ENCODE measurements around the gene NXPH1. TPM values are rescaled to one million over a fixed set of nuclear protein-coding genes. Genes with fewer than 3 reads are reported as not detected.
A peak's percentile ranks its signal among the peaks of the same experiment; 100 is the strongest.

The NXPH1 gene
- total and polyA plus RNA-seq, 7 donors: not detected

- Histone ChIP-seq H3K4me1 (no peaks in the 10 kb centered on the region), H3K27me3 (no peaks in the 10 kb centered on the region), H3K27ac (no peak overlapping the region), H3K4me3 (no peak overlapping the region), H3K9me3 (no peaks in the 10 kb centered on the region), H3K36me3 (no peaks in the 10 kb centered on the region)
- WGBS, 2 donors: 92 to 93% methylated on average over 1 of the region's 1 CpG
- TF ChIP-seq CTCF (IDR thresholded peaks at IDR 0.05) (no peak), EP300 (IDR thresholded peaks at IDR 0.05) (no peak), POLR2A (IDR thresholded peaks at IDR 0.05) (no peak), POLR2AphosphoS5 (IDR thresholded peaks at IDR 0.05) (no peak)
- DNase-seq: no peak
- intact Hi-C loops (cut with DNase I): no loop called here
Measured at GRCh38 chr7:8408871-8409270, 24.5 kb upstream of the NXPH1 start.

GRCh38 chr7:8411103-8411502 is 22.3 kb upstream of the NXPH1 start:
- no peaks in the 10 kb centered on the region for H3K9me3 ChIP-seq
- H3K4me1 ChIP-seq: no peaks in the 10 kb centered on the region
- DNase-seq: no peak
- no peaks in the 10 kb centered on the region for H3K36me3 ChIP-seq
- intact Hi-C loops (cut with DNase I): no loop called here
- no peak overlapping the region for H3K4me3 ChIP-seq
- WGBS, 2 donors: 78 to 90% methylated on average over 1 of the region's 1 CpG
- TF ChIP-seq POLR2A (IDR thresholded peaks at IDR 0.05) (no peak), EP300 (IDR thresholded peaks at IDR 0.05) (no peak), POLR2AphosphoS5 (IDR thresholded peaks at IDR 0.05) (no peak), CTCF (IDR thresholded peaks at IDR 0.05) (no peak)
- no peaks in the 10 kb centered on the region for H3K27me3 ChIP-seq
- H3K27ac ChIP-seq: no peak overlapping the region

- Histone ChIP-seq H3K27me3 (no peaks in the 10 kb centered on the region), H3K36me3 (no peaks in the 10 kb centered on the region), H3K4me3 (no peak overlapping the region), H3K27ac (no peak overlapping the region), H3K4me1 (no peaks in the 10 kb centered on the region), H3K9me3 (no peaks in the 10 kb centered on the region)
- 69 to 78% methylated on average over 4 of the region's 4 CpGs for WGBS, 2 donors
- intact Hi-C loops (cut with DNase I): no loop called here
- TF ChIP-seq EP300 (IDR thresholded peaks at IDR 0.05) (no peak), CTCF (IDR thresholded peaks at IDR 0.05) (no peak), POLR2AphosphoS5 (IDR thresholded peaks at IDR 0.05) (no peak), POLR2A (IDR thresholded peaks at IDR 0.05) (no peak)
- DNase-seq: no peak
Measured at GRCh38 chr7:8413600-8413999, 19.8 kb upstream of the NXPH1 start.

GRCh38 chr7:8418629-8419245 is 14.7 kb upstream of the NXPH1 start:
- Histone ChIP-seq H3K4me3 (no peak overlapping the region), H3K9me3 (no peaks in the 10 kb centered on the region), H3K4me1 (no peaks in the 10 kb centered on the region), H3K36me3 (no peaks in the 10 kb centered on the region), H3K27ac (no peak overlapping the region), H3K27me3 (no peaks in the 10 kb centered on the region)
- 0% methylated on average over 1 of the region's 1 CpG for WGBS, 2 donors
- DNase-seq: no peak
- no peak for TF ChIP-seq POLR2A (IDR thresholded peaks at IDR 0.05)
- no peak for TF ChIP-seq POLR2AphosphoS5 (IDR thresholded peaks at IDR 0.05)
- TF ChIP-seq EP300 (IDR thresholded peaks at IDR 0.05): no peak
- TF ChIP-seq CTCF (IDR thresholded peaks at IDR 0.05): peak in 3 of 4 experiments; percentile 38 to 73 (median 48)
- intact Hi-C loops (cut with DNase I): loop anchor here (2.0 kb wide), 1 partner anchor 1994 kb away; no protein-coding TSS in a partner anchor

GRCh38 chr7:8422177-8422576 is 11.2 kb upstream of the NXPH1 start:
- TF ChIP-seq POLR2A (IDR thresholded peaks at IDR 0.05) (no peak), POLR2AphosphoS5 (IDR thresholded peaks at IDR 0.05) (no peak), EP300 (IDR thresholded peaks at IDR 0.05) (no peak), CTCF (IDR thresholded peaks at IDR 0.05) (no peak)
- 61 to 70% methylated on average over 1 of the region's 1 CpG for WGBS, 2 donors
- intact Hi-C loops (cut with DNase I): no loop called here

More at GRCh38 chr7:8422177-8422576, 11.2 kb upstream of the NXPH1 start:
- Histone ChIP-seq H3K27ac (no peak overlapping the region), H3K36me3 (no peaks in the 10 kb centered on the region), H3K27me3 (peaks cover 0 to 9% (median 0%) of the 10 kb centered on the region in 3 donors), H3K9me3 (no peaks in the 10 kb centered on the region), H3K4me1 (no peaks in the 10 kb centered on the region), H3K4me3 (no peak overlapping the region)
- no peak for DNase-seq

Measured in sigmoid colon (tissue), 7 donors.